Brain microvascular endothelial cell (primary cell): ENCODE data around the gene ATXN7L3.

Source experiments
- DNase-seq: peaks from one replicate; pipeline ENCODE4 v3.0.0-alpha.2; 2020
- H3K27ac ChIP-seq: fragments of 250-450 bp; sonication (Bioruptor Pico); 2 replicates; pipeline ENCODE4 v1.5.1; 2020; ENCODE audit warnings: mild to moderate bottlenecking, moderate library complexity
- H3K27me3 ChIP-seq: fragments of 250-450 bp; sonication (Bioruptor Pico); replicated peaks from 2 replicates; pipeline ENCODE4 v1.5.1; 2020; ENCODE audit warnings: mild to moderate bottlenecking
- H3K36me3 ChIP-seq: fragments of 250-450 bp; sonication (Bioruptor Pico); replicated peaks from 2 replicates; pipeline ENCODE4 v1.5.1; 2020; ENCODE audit warnings: mild to moderate bottlenecking
- H3K4me3 ChIP-seq: 2 replicates; pipeline ENCODE4 v1.5.1; 2011; ENCODE audit warnings: low read depth, mild to moderate bottlenecking, control low read depth, low read length, moderate library complexity
- CTCF ChIP-seq: IDR thresholded peaks from 2 replicates; pipeline ENCODE4 v1.5.1; 2011; ENCODE audit warnings: low read depth, mild to moderate bottlenecking, moderate library complexity, low read length, control low read depth, inconsistent platforms; ENCODE audit errors: missing control alignments
- in situ Hi-C: cut with HindIII; loops from 2 replicates; pipeline ENCODE4 v1.10.0; 2017; ENCODE audit warnings: low sequenced_read_pairs, low pct_ligation_motif_present

Gene ATXN7L3

GRCh38 chr17:44193326-44194084 is 6.2 kb downstream of the ATXN7L3 start:
- no peak for TF ChIP-seq CTCF
- H3K4me3 ChIP-seq, result no peak overlapping the region
- no peaks in the 10 kb centered on the region for H3K27me3 ChIP-seq
- H3K27ac ChIP-seq, result no peak overlapping the region
- DNase-seq, result no peak
- peaks cover 63% of the 10 kb centered on the region for H3K36me3 ChIP-seq
- in situ Hi-C loops, result no loop called here

GRCh38 chr17:44192750-44193149 is 6.9 kb downstream of the ATXN7L3 start:
- in situ Hi-C loops, result no loop called here
- no peak overlapping the region for H3K27ac ChIP-seq
- no peak for DNase-seq
- no peak for TF ChIP-seq CTCF
- no peak overlapping the region for H3K4me3 ChIP-seq
- peaks cover 62% of the 10 kb centered on the region for H3K36me3 ChIP-seq
- H3K27me3 ChIP-seq, result no peaks in the 10 kb centered on the region

- no peak overlapping the region for H3K27ac ChIP-seq
- peaks cover 55% of the 10 kb centered on the region for H3K36me3 ChIP-seq
- DNase-seq, result no peak
- in situ Hi-C loops, result no loop called here
- no peak for TF ChIP-seq CTCF
- H3K4me3 ChIP-seq, result no peak overlapping the region
- H3K27me3 ChIP-seq, result no peaks in the 10 kb centered on the region
These were observed 7.7 kb downstream of the ATXN7L3 start for GRCh38 chr17:44191941-44192496.

GRCh38 chr17:44191369-44191768 is 8.3 kb downstream of the ATXN7L3 start:
- DNase-seq, result no peak
- Histone ChIP-seq H3K27me3 (no peaks in the 10 kb centered on the region), H3K36me3 (peaks cover 52% of the 10 kb centered on the region), H3K27ac (no peak overlapping the region), H3K4me3 (no peak overlapping the region)
- TF ChIP-seq CTCF, result no peak
- in situ Hi-C loops, result no loop called here

- Histone ChIP-seq H3K4me3 (no peak overlapping the region), H3K36me3 (peaks cover 50% of the 10 kb centered on the region), H3K27me3 (no peaks in the 10 kb centered on the region), H3K27ac (no peak overlapping the region)
- no peak for DNase-seq
- TF ChIP-seq CTCF, result no peak
- in situ Hi-C loops, result no loop called here
These were observed 9.2 kb downstream of the ATXN7L3 start for GRCh38 chr17:44190481-44190880.
